GM20431 (cell line): ENCODE results near the gene KATNIP.
"Not testable (repeated sequence)": the region's sequence is repeated elsewhere in the genome, so short reads cannot be mapped to it uniquely, and the experiment has no call there.

ENCODE experiments used
- in situ Hi-C: fragments of 300-500 bp; cut with MseI, MboI; formaldehyde crosslinking; loops from one replicate; pipeline ENCODE4 v1.15.0; 2020; ENCODE audit warnings: low sequenced_read_pairs; ENCODE audit not compliant: unreplicated experiment

The KATNIP gene

GRCh38 chr16:27531826-27532800 is 17.8 kb upstream of the KATNIP start:
- in situ Hi-C loops: no loop called here

- in situ Hi-C loops: no loop called here
Observed at GRCh38 chr16:27534256-27534655, 15.7 kb upstream of the KATNIP start.

DNA sequence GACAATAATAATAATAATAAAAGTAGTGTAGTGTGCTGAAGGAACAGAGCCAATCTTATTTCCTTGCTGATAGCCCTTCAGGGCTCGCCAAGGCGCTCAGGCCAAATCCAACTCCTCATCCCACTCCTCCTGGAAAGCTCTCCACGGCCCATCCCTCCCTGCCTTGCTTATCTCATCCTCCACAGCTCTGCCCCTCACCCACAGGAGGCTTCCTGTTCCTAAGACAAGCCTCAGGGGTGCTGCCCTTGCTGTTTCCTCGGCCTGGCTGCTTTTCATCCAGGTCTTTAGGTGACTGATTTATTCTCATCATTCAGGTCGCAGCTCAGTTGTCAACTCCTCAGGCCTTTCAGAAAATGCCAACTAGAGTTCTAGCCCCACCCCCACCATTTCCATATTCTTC is 11.4 kb upstream of the KATNIP start:
- in situ Hi-C loops: no loop called here

GRCh38 chr16:27539120-27539519 is 10.8 kb upstream of the KATNIP start:
- in situ Hi-C loops: no loop called here

DNA sequence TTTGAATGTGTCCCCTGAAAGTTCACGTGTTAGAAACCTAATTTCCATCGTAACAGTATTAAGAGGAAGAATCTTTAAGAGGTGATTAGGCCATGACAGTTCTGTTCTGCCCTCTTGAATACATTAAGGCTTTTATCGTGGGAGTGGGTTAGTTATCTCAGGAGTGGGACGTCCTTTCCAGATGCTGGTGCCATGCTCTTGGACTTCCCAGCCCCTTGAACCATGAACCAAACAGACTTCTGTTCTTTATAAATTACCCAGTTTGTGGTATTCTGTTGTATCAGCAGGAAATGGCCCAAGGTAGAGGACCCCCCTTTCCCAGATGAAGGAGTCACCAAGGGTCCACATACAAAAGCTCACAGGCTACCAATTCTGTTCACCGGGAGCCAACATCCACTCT is 10.3 kb upstream of the KATNIP start:
- in situ Hi-C loops: no loop called here

DNA sequence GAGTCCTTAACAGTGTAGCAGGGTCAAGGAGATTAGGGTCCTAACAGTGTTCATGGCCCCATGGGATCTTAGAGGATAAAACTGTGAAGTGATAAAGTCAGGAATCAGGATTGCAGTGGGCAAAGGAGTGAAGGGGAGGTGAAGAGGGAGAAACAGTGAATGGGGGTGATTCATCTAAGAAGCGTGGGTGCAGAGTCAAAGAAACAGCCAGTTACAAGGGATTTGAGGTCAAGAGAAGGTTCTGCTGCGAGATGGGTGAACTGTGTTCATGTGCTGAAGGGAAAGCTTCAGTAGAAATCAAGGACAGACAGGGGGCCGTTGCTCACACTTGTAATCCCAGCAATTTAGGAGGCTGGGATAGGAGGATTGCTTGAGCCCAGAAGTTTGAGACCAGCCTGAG is 6.1 kb upstream of the KATNIP start:
- in situ Hi-C loops: no loop called here

- in situ Hi-C loops: no loop called here
Observed at GRCh38 chr16:27544671-27545070, 5.3 kb upstream of the KATNIP start.

DNA sequence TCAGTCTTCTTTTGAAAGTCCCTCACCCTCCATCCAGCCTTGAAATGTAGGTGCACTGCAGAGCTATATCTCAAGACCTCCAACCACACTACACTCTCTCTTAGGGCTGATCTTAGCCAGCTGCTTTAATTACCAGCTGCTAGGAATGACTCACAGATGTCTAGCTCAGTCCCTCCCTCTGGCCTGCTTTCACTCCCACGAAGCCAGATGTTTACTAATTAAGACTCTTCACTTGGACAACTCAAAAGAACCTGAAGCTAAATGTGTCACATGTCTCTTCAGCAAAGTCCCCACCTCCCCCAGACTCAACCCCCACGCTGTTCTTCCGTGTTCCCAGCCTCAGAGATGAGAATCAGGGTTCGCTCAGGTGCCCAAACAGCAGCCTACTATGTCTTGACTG is 2.8 kb upstream of the KATNIP start:
- in situ Hi-C loops: no loop called here

DNA sequence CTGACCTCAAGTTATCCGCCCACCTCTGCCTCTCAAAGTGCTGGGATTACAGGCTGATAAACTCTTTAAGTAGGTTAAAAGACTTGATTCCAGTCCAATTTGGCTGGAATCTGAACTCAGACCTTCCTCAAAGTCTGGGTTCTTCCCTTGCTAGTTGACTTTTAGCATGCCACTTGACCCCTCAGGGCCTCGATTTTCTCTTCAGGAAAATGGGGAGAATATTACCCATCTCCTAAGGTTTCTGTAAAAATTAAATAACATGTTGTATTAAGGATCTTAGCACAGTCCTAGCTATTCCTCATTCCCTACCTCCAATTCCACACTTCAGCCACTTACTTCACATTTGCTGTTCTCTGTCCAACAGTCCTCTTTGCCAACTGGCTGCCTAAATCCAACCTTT is 2.1 kb upstream of the KATNIP start:
- in situ Hi-C loops: no loop called here

DNA sequence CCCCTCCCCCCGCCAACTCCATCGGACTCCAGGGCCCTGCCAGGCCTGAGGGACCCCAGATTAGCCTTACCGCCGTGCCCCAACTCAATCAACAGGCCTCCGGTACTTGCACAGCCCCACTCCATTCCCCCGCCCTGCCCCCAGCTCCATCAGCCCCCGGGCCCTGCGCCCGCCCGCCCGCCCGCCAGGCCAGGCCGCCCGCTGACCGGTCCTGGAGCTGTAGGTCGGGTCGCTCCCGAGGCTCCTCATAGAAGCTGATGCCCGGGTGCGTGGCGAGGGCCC is 539 bp upstream of the KATNIP start:
- in situ Hi-C loops: no loop called here

- in situ Hi-C loops: no loop called here
Observed at GRCh38 chr16:27550582-27550920, 607 bp downstream of the KATNIP start.

DNA sequence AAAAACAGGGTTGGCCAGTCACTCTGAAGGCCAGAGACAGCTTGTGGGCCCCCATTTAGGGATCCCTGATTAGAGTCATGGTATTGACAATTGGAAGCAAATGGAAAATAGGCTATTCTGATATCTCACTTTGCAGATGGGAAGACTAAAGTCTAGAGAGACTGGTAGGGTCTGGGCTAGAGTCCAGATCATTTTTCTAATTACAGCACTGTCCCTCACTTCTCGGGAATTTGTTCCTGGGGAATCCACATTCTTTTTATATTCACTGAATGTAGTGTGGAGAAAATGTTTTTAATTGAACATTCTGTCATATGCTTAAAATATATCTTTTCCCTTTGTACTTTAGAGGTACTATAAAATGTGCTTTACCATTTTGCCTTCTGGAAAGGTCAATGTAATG is 1.1 kb downstream of the KATNIP start:
- in situ Hi-C loops: no loop called here

GRCh38 chr16:27556471-27556870 is 6.5 kb downstream of the KATNIP start:
- in situ Hi-C loops: no loop called here

DNA sequence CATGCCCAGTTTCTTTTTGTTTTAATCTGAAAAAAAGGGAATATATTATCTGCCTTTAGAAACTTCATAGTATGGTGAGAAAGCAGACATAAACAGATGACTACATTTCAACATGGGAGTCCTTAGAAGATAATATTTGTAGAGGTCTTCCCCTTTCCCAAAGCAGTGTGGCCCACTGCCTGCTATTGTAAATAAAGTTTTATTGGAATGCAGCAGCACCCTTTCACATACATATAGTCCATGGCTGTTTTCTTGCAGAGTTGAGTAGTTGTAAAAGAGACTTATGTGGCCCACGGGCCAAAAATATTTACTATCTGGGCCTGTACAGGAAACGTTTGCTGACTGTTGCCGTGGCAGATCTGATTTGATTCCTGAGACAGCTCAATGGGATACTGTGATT is 8.5 kb downstream of the KATNIP start:
- in situ Hi-C loops: no loop called here

DNA sequence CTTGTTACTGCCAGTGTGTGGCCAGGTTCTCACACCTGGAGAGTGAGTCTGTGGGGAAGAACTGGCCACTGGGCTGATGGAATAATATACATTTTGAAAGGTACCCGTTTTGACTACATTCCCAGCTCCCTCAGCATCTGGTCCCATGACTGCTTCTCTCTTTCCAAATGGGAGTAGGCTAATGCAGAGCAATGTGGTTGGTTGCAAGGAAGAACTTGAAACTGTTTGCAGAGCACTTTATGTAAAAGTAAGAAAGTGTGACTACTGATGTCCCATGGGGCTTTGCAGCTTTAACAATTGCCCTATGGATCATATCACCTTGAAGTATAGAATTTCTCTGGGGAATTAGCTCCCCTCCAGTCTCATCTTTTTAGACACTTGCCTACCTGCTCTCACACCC is 9.0 kb downstream of the KATNIP start:
- in situ Hi-C loops: no loop called here

- in situ Hi-C loops: no loop called here
Observed at GRCh38 chr16:27561216-27561615, 11.3 kb downstream of the KATNIP start.

DNA sequence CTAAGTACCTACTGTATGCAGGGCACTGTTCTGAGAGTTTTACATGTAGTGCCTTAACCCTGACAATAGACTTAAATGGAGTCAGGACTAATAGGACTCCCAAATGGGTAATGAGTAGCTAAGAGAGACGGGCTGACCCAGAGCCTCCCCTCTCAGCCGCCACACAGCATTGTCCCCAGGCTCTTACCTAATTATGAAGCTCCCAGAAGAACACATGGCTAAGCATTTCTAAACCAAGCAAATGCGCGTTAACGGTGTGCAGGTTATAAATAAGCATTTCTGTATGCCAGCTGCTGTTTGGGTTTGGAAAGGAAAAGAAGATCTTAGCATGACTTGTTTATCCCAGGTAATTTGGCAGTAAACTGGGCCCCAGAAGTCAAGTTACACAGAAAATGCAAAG is 14.3 kb downstream of the KATNIP start:
- in situ Hi-C loops: no loop called here

GRCh38 chr16:27566417-27566816 is 16.5 kb downstream of the KATNIP start:
- in situ Hi-C loops: no loop called here

- in situ Hi-C loops: no loop called here
Observed at GRCh38 chr16:27568077-27568476, 18.1 kb downstream of the KATNIP start.

GRCh38 chr16:27570986-27571385 is 21.0 kb downstream of the KATNIP start:
- in situ Hi-C loops: not testable (repeated sequence)

GRCh38 chr16:27571433-27572326 is 21.7 kb downstream of the KATNIP start:
- in situ Hi-C loops: no loop called here
